Muscle layer of colon (tissue), 2 donors: ENCODE data around the gene FMNL2.
A peak's percentile ranks its signal among the peaks of the same experiment; 100 is the strongest.
"Not testable (repeated sequence)": the region's sequence is repeated elsewhere in the genome, so short reads cannot be mapped to it uniquely, and the experiment has no call there.

Experiments used
- H3K27ac ChIP-seq: one replicate; pipeline ENCODE4 v1.7.0; 2013; ENCODE audit warnings: low read depth, mild to moderate bottlenecking, low read length, moderate library complexity
- H3K27me3 ChIP-seq, 2 donors: one replicate each; pipeline ENCODE4 v1.7.0; 2013; ENCODE audit warnings: low read length in 2 of 2, mild to moderate bottlenecking in 2 of 2; ENCODE audit not compliant: insufficient read depth in 2 of 2, control insufficient read depth in 1 of 2
- H3K36me3 ChIP-seq: one replicate; pipeline ENCODE4 v1.7.0; 2013; ENCODE audit warnings: mild to moderate bottlenecking, low read length; ENCODE audit not compliant: insufficient read depth
- H3K4me1 ChIP-seq: one replicate; pipeline ENCODE4 v1.7.0; 2013; ENCODE audit warnings: mild to moderate bottlenecking, low read length; ENCODE audit not compliant: insufficient read depth
- H3K4me3 ChIP-seq, 2 donors: one replicate each; pipeline ENCODE4 v1.7.0; 2013; ENCODE audit warnings: low read length in 2 of 2, low read depth in 1 of 2, mild to moderate bottlenecking in 1 of 2, moderate library complexity in 1 of 2
- H3K9ac ChIP-seq: one replicate; pipeline ENCODE4 v1.7.0; 2013; ENCODE audit warnings: low read length
- H3K9me3 ChIP-seq: one replicate; pipeline ENCODE4 v1.7.0; 2013; ENCODE audit warnings: mild to moderate bottlenecking, low read length
- donor health status: abdominal sarcoma.
- donor health status: Adenocarcinoma of cecum.

Gene FMNL2

DNA sequence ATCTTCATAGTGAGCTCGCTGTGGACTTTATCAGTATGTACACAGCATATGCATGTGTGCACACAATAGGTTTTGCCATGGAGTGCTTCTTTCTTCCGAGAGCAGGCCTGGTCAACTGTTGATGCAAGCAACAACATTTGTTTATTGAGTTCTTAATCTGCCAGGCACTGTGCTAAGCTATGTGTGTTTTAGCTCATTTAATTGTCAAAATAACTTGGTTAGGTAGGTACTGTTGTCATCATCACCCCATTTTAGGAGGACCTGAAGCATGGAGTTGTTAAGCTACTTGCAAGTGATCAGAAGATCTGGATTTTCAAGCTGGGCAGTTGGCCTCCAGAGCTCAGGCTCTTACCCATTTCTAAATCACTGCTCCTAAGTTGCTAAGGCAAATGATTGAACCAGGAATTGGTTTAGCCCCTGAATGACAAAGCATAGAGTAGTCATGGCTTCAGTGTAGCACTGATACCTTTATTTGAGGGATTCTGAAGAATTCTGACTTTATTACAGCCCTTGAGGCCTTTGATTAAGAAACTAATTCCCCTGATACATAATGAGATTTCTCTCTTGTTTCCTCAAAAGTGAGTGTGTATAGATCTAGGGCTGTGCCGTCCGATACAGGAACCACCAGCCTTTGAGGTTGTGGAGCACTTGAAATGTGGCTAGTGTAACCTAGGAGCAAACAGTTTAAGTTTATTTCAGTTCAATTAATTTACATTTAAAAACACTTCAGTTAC lies 132.9 kb downstream of the FMNL2 start:
- H3K9ac ChIP-seq: no peak overlapping the region
- H3K4me1 ChIP-seq: peaks cover 54% of the 10 kb centered on the region
- no peaks in the 10 kb centered on the region for H3K9me3 ChIP-seq
- H3K27me3 ChIP-seq: no peaks in the 10 kb centered on the region
- H3K4me3 ChIP-seq: peak overlapping the region in 1 of 2 donors; percentile 10
- no peaks in the 10 kb centered on the region for H3K36me3 ChIP-seq
- peak overlapping the region; percentile 38 for H3K27ac ChIP-seq

DNA sequence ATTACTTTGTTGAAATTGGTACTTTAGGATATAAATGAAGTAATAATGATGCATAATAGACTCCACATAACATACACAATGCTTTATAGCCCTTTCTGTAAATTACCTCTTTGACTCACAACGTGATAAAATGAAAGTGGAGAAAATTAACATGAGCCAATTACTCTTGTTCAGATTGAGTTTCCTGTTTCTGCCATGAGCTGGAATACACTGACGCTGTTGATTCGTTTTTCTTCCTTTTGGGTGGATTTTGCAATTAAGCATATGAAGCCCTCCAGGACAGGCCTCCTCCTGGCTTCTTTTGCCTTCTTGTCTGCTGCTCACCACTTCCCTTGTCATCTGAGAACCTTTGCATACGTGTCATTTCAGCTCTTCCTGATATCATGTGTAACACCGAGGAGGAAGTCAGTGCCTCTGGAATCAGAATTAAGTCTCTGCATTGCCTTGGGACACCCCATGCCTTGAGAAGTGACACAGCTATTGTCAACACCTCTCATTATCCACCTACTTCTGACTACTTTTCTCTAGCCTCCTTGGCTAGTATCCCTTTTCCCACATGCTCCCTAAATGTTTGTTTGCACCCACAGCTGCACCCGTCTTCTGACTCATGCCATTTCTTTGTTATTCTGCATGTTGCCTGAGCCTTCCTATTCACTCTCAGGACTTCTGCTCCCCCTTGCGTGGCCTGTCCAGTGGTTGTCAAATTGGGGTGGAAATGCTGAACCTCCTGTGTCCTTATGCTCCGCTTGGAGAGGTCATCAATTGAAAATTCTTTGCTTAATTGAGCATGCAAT lies 134.1 kb downstream of the FMNL2 start:
- Histone ChIP-seq H3K9me3 (no peaks in the 10 kb centered on the region), H3K27ac (no peak overlapping the region), H3K36me3 (no peaks in the 10 kb centered on the region), H3K4me1 (peaks cover 54% of the 10 kb centered on the region), H3K27me3 (no peaks in the 10 kb centered on the region), H3K9ac (no peak overlapping the region), H3K4me3 (no peak overlapping the region)

DNA sequence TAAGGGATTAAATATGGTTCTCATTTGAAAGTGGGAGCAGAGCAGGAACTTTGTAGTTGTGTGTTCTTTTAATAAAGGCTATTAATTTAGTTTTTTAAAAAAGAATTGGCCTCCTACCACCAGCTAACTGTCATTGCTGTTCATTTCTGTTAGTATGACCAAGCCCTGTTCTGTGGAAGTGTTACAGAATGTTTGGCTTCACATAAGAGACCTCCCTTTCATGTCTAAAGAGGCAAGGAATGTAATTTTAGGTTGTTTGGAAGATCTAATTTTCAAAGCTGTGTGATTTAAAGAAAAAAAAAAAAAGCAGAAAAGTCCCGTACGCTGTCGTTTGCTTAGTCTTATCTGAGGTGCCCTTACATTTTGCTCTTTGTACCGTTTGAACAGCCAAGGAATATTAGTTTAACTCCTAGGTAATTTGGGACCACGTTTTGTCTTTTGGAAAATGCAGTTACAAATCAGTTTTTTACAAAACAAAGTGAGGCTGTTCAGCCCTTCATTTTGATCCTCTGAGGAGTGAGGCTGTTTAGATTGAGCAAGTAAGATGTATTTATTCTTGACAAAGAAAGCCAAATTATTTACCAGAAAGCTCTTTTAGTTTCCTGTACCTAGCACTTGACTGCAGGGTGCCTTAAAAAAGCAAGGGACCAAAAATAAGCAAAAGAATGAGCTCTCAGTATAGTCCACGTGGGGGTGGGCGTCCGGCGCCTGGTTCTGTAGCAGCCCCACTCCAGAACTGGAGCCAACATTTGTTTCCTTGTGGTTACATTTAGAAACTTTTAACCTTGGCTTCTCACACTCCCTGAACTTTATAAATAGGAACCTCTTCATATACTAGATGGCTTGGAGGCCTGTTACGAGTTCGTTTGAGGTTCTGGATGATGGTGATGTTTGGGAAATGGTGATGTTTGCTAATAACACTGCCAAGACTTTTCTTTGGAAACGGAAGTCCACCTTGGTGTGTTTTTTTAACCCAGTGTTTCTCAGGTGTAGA lies 136.2 kb downstream of the FMNL2 start:
- Histone ChIP-seq H3K36me3 (no peaks in the 10 kb centered on the region), H3K9me3 (no peaks in the 10 kb centered on the region), H3K9ac (no peak overlapping the region), H3K4me3 (no peak overlapping the region), H3K27ac (no peak overlapping the region), H3K27me3 (no peaks in the 10 kb centered on the region), H3K4me1 (peaks cover 38% of the 10 kb centered on the region)

GRCh38 chr2:152472481-152472887 lies 137.5 kb downstream of the FMNL2 start:
- no peak overlapping the region for H3K4me3 ChIP-seq
- H3K36me3 ChIP-seq: no peaks in the 10 kb centered on the region
- peaks cover 25% of the 10 kb centered on the region for H3K4me1 ChIP-seq
- no peak overlapping the region for H3K27ac ChIP-seq
- no peaks in the 10 kb centered on the region for H3K9me3 ChIP-seq
- H3K9ac ChIP-seq: no peak overlapping the region
- no peaks in the 10 kb centered on the region for H3K27me3 ChIP-seq

GRCh38 chr2:152473151-152473857 lies 138.3 kb downstream of the FMNL2 start:
- no peak overlapping the region for H3K4me3 ChIP-seq
- no peaks in the 10 kb centered on the region for H3K9me3 ChIP-seq
- no peaks in the 10 kb centered on the region for H3K27me3 ChIP-seq
- no peak overlapping the region for H3K9ac ChIP-seq
- peaks cover 17% of the 10 kb centered on the region for H3K4me1 ChIP-seq
- H3K36me3 ChIP-seq: no peaks in the 10 kb centered on the region
- H3K27ac ChIP-seq: no peak overlapping the region

DNA sequence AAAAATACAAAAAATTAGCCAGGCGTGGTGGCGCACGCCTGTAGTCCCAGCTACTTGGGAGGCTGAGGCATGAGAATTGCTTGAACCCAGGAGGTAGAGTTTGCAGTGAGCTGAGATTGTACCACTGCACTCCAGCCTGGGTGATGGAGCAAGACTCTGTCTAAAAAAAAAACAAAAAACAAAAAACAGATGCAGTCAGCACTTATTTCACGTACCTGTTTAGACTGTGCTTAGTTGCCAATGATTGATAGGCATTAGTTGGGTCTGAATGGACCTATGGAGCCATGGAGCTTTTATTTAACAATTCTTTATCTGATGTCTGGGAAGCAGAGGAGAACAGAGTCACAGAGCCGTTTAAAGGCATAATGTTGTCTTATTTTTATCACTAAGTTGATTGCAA lies 139.5 kb downstream of the FMNL2 start:
- not testable (repeated sequence) for H3K27me3 ChIP-seq, H3K4me3 ChIP-seq, H3K27ac ChIP-seq, H3K9me3 ChIP-seq, H3K9ac ChIP-seq, H3K36me3 ChIP-seq
- peaks cover 17% of the 10 kb centered on the region for H3K4me1 ChIP-seq

DNA sequence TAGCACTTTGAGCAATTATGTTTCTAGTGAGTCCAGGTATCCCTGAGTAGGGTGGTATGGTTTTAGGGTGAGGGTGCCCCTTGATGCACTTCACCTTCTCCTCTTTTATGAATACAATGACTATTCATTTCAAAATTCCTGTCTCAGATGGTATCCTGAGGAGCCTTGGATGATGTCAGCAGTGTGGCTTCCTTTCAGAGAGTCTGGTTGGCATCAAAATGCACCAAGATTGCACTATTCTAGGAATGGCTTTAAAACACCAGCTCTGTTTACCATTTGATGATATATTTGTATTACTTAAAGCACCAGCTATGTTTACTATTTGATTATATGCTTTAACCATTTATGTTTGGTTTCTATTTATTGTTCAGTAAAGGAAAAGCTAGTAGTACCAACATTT lies 141.0 kb downstream of the FMNL2 start:
- no peak overlapping the region for H3K9ac ChIP-seq
- no peaks in the 10 kb centered on the region for H3K9me3 ChIP-seq
- H3K27me3 ChIP-seq: no peaks in the 10 kb centered on the region
- H3K36me3 ChIP-seq: no peaks in the 10 kb centered on the region
- no peak overlapping the region for H3K4me3 ChIP-seq
- peaks cover 20% of the 10 kb centered on the region for H3K4me1 ChIP-seq
- no peak overlapping the region for H3K27ac ChIP-seq

GRCh38 chr2:152477347-152478092 lies 142.5 kb downstream of the FMNL2 start:
- no peaks in the 10 kb centered on the region for H3K9me3 ChIP-seq
- no peaks in the 10 kb centered on the region for H3K27me3 ChIP-seq
- H3K9ac ChIP-seq: no peak overlapping the region
- no peaks in the 10 kb centered on the region for H3K36me3 ChIP-seq
- no peak overlapping the region for H3K27ac ChIP-seq
- no peak overlapping the region for H3K4me3 ChIP-seq
- H3K4me1 ChIP-seq: peaks cover 11% of the 10 kb centered on the region

DNA sequence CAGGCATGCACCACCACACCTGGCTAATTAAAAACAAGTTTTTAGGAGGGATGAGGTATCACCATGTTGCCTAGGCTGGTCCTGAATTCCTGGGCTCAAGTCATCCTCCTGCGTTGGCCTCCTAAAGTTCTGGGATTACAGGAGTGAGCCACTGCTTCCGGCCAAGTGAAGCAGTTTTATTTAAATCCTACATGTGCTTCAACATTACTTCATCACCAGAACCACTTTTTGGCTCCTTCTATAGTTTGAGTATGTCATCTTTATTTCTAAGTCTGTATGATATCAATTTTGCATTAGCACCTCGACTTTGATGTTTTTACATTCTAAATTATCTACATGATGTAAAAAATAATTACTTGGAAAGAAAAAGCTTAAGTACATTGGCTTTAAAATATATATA lies 144.3 kb downstream of the FMNL2 start:
- no peak overlapping the region for H3K27ac ChIP-seq
- no peaks in the 10 kb centered on the region for H3K36me3 ChIP-seq
- H3K4me1 ChIP-seq: peaks cover 20% of the 10 kb centered on the region
- H3K4me3 ChIP-seq: no peak overlapping the region
- no peaks in the 10 kb centered on the region for H3K9me3 ChIP-seq
- H3K27me3 ChIP-seq: no peaks in the 10 kb centered on the region
- no peak overlapping the region for H3K9ac ChIP-seq

- Histone ChIP-seq H3K9me3 (no peaks in the 10 kb centered on the region), H3K27me3 (no peaks in the 10 kb centered on the region), H3K4me3 (no peak overlapping the region), H3K9ac (no peak overlapping the region), H3K36me3 (no peaks in the 10 kb centered on the region), H3K4me1 (peaks cover 25% of the 10 kb centered on the region), H3K27ac (no peak overlapping the region)
Observed at GRCh38 chr2:152480821-152481399, 145.9 kb downstream of the FMNL2 start.
